ENCODE data around the gene OPA1.
A peak's percentile ranks its signal among the peaks of the same experiment; 100 is the strongest.
"Not testable (repeated sequence)": the region's sequence is repeated elsewhere in the genome, so short reads cannot be mapped to it uniquely, and the experiment has no call there.

Gene OPA1

DNA sequence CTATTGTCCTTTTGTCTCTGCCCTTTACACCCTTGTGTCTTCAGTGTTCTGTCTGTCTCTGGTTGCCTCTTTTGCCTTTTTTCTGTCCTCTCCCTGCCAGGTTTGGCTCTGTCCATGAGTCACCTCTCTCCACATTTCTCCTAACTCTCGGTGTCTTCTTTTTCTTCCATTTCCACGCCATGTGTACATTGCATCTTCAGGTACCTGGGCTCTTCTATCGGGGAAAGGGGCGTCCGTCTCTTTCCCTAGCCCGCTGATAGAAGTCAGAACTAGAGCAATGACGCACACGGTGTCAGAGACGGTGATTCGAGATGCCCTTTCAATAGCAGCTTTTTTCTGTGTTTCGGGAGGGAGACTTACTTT, 641 bp downstream of the OPA1 start:
- DNase-seq = peak; percentile 37

DNA sequence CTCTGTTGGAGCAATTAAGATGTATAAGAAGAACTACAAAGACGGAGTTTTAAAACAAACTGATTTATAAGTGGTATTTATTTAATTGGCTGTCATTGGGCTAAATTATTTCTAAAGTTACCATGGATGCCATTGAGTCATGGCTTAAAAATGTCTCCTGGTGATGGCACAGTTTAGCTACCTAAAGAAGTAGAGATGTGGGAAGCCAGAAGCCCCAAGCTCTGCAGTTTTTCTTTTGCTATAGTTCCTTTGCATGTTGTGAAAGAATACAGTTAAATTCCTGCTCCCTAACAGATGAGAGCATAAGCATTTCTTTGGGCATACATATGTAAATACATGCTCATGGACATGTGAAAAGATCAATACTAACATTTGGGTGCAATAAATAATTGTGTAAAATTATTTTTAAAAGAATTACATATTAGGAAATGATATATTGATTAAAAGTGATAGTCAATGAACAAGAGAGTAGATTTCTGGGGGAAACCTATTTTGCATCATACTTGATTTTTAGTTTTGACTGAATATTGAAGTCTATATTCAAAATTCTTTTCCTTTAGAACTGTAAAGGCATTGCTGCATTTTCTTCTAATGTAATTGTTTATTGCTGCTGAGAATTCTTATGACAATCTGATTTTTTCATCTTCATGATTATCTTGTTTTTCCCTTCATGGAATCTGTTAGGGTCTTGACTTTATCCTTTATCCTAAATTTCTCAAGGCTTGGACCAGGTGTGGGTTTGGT, 2.1 kb downstream of the OPA1 start:
- DNase-seq = no peak

DNA sequence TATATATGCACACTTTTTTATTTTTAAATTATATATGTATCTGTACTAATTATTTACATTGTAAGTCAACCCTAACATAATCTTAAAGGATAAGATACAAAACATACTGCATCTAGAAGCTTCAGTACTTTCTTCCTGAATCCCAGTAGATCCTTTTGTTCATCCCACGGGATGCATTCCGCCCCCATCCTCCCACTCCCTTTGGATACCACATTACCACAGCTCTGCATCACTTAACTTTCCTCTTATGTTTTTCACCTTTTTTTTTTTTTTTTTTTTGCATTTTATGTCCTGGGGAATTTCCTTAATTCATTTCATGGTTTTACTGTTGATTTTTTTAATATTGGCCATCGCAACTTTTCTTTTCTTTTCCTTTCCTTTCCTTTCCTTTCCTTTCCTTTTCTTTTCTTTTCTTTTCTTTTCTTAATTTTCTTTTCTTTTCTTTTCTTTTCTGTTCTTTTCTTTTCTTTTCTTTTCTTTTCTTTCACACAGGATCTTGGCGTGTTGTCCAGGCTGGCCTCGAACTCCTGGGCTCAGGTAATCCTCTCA, 3.0 kb downstream of the OPA1 start:
- no peak for DNase-seq

DNA sequence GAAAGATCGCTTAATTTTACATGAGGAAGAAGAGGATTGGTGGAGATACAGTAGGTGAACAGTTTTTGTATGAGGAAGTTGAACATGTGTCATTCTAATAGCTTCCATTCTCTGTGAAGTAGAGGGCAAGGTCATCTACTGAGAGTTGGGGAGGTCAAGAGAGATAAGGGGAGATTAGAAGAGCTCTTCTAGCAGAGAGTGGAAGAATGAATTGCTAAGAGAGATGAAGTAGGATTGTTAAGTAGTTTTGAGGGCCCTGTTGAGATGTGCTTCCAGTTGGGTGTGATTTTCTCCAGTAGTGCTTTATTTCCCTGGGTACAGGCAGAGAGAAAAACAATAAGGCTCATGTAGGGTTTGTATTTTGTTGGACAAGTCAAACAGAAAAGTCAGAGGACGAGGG, 5.2 kb downstream of the OPA1 start:
- no peak for DNase-seq

DNA sequence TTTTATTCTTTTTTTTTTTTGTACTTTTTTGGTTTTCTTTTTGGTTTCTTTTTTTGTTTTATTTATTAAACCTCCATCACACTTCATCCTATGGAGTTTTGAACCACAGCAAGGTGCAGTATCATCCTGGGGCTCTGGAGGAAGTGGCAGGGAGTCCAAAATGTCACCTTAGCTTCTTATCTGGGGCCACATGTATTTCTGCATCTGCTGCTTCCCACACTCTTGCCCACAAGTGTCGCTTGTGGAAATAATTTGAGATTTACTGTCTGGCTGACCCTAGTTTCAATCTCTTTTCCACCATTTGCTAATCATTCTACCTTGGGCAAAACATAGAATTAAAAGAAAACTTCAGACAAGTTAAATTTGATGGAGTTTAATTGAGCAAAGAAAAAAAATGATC, 6.4 kb downstream of the OPA1 start:
- DNase-seq = no peak

DNA sequence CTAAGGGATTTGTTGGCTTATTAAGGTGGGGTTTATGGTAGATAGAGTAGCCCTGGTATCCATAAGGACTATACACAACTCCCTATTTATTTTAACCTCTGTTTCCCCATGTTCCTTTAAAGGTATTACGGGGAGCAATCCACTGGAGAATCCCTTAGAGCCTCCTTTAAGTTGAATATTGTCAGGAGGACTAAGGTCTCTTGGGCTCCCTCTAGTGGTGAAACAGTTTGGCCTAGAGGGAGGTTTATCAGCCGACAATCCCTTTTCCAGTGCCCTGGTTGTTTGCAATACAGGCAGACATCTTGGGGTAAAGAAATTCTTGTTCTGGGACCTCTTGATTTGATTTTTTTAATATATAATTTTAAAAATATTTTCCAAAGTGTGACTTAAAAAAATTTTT, 12.9 kb downstream of the OPA1 start:
- peak; percentile 73 for DNase-seq

DNA sequence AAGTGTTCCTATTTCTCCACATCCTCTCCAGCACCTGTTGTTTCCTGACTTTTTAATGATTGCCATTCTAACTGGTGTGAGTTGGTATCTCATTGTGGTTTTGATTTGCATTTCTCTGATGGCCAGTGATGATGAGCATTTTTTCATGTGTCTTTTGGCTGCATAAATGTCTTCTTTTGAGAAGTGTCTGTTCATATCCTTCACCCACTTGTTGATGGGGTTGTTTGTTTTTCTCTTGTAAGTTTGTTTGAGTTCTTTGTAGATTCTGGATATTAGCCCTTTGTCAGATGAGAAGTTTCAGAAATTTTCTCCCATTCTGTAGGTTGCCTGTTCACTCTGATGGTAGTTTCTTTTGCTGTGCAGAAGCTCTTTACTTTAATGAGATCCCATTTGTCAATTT, 13.9 kb downstream of the OPA1 start:
- DNase-seq = not testable (repeated sequence)

DNA sequence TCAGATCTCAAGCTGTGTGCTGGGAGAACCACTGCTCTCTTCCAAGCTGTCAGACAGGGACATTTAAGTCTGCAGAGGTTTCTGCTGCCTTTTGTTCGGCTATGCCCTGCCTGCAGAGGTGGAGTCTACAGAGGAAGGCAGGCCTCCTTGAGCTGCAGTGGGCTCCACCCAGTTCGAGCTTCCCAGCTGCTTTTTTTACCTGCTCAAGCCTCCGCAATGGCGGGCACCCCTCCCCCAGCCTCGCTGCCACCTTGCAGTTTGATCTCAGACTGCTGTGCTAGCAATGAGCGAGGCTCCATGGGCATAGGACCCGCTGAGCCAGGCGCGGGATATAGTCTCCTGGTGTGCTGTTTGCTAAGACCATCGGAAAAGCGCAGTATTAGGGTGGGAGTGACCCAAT, 17.5 kb downstream of the OPA1 start:
- DNase-seq = not testable (repeated sequence)

DNA sequence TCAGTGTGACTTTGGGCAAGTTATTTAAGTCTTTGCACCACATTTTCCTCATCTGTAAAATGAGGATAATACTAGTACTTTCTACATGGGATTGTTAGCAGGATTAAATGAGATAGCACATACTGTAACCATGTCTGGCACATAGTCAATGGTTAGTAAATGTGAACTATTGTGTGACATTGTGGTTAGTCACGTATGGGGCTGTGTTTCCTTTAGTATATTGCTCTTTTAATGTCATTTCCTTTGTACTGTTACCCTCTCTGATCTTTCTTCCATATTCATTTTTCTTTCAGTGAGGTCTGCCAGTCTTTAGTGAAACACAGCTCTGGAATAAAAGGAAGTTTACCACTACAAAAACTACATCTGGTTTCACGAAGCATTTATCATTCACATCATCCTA, 21.4 kb downstream of the OPA1 start:
- no peak for DNase-seq

DNA sequence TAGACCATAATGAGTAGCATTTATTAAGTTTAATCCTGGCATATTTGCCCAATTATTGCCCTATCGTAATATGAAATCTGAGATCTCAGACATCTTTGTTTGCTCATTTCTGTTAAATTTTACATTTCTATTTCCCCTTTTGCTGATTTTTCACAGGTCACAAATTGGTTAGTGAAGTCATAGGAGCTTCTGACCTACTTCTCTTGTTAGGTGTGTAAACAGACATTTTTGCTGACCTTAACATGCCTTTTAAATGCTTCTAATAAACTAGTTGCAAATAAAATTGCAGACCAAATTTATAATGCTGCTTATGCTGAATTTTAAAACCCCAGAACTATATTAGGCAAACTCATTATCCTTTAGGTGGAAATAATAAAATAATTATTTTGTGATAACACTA, 24.6 kb downstream of the OPA1 start:
- DNase-seq = no peak

DNA sequence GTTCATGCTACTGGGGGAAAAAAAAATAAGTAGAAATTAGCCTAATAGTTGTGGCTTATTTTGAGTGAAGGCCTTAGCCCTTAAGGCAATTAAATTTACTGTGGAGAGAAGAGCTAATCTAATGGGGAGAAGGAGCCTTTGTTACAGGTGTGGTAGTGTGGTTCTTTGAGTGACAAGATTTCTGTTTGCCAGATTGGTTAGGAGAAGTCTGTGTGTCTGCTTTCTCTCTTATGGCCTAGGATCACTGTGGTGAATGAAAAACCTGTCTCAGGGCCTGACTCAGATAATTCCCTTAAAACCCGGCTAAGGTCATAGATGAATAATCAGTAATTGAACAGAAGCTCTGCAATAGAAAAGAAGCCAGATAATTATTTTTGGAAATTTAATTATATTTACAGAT, 27.0 kb downstream of the OPA1 start:
- DNase-seq = no peak

DNA sequence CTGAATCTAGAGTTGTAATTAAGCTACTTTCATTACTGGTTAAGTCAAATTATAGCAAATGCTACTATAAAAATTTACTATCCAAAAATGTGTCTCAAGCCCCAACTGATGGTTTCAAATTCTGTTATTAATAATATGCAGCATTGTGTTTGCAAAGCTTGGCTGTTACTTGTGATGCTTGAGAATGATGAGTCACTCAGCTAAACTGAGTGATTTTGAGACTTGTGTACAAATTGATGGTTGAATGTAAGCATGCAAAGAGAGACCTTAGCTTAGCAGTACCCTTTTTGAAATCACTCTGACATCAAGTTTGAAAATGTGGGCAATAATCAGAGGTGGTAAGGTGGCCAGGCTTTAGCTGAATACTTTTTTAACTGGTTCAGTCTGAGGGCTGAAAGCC, 27.6 kb downstream of the OPA1 start:
- no peak for DNase-seq

DNA sequence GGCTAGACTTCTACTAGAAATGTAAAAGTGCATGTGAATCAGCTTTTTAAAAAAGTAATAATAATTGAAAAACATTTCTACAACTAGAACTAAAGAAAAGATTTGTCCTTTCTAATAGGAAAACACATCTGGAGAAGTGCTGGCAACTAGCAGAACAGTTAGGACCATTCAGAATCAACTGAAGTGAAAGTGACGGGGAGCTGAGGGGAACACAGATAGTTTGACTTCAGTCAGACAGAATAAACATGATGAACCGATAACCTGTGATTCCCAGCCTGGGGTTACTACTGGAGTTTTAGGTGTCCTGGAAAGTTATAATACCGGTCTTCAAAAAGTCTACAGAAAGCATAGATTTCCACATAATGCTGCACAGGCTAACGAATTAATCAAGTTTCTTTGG, 28.1 kb downstream of the OPA1 start:
- DNase-seq = no peak

DNA sequence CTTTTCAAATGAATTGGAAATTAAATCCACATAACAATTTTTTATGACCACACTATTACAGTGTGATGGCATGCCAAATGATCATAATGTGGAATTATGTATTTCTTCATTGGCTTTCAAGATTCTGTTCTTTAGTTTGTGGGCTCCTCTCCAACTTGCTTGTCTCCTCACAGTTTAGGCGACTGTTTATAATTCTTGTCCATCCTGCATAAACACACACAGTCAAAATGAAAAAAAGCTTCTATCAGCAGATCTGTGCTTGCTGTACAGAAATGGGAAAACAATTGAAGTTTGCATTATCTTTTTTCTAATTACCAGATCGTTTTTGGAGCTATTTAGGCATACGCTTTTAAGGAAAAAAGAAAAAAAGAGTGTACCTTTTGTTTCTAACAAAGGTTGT, 37.0 kb downstream of the OPA1 start:
- DNase-seq = no peak

DNA sequence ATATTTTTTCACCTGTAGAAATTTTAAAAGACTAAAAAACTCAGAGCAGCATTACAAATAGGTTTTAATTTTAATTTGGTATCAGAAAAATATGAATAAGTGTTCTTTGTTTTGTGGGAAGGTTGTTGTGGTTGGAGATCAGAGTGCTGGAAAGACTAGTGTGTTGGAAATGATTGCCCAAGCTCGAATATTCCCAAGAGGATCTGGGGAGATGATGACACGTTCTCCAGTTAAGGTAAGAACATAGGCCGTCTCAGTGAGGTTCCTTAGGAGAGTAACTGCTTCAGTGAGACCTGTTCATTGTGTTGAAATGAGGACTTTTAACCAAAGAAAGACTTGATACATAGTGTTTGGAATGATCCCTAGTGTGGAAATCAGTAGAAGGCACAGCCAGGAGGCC, 44.8 kb downstream of the OPA1 start:
- DNase-seq = no peak

DNA sequence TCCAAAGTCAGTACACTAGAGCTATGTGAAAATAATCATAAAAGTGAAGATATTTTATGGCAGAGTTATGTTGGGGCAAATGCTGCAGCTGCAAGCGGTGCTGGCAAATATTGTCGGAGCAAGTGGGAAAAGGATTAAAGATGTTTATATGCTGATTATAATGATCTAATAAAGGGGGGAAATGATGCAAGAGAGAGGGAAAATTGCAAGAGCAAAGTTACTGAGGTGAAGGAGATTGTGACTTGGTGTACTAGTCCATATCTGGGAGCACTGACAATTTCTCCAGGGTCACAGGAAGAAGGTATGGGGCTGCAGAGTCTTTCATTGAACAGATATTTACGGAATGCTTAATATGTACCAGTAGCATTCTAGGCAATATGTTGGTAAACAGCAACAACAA, 45.8 kb downstream of the OPA1 start:
- no peak for DNase-seq

DNA sequence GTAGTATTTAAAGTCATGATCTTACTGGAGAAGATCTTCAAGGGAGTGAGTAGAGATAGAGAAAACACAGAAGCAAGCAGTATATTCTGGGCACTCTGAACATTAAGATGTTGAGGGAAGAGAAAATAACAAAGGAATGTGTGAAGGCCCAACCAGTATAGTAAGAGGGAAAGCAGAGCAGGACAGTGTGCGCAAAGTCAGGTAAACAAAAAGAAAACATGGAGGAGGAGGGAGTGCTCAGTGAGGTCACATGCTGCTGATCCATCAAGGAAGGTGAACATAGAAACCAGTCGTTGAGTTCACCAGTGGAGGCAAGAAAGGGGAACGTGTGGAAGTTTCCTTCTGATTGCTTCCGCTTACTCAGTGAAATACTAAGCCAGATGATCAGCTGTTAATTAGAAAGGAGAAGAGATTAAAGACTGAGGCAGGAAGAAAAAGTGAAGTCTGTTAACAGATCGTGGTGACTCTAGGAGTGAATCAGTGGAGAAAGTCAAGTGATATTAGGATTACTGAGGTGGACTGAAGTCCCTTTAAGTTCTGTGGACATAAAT, 47.2 kb downstream of the OPA1 start:
- no peak for DNase-seq

DNA sequence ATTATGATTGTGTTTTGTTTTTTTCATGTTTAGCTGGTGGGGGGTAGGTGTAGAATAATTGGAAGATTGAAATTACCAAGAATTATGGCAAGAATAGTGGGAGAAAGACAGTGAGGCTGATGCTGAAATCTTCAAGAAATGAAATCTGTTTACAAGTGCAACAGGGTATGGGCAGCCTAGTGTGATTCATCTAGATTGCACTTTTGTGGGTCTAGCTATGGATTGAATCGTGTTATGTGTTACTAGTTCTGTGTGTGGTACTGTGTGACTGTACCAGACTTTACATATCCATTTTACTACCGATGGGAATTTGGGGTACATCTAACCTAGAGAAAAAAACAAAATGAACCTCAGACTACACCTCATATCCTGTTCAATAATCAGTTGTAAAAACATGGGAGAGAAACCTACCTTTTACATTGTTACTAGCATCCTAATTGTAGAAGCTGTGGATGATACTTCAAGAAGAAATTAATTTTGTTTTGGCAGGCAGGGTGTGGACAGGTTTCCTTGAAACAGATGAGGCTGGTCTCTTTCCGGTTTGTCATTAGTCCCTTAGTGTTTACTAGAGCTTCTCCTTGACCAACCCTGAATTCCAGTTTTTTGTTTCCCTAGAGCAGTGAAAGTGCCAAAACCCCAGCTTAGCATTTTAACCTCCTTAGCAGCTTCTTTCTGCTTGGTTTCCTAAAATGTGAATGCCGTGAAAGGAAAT, 47.9 kb downstream of the OPA1 start:
- DNase-seq = no peak

DNA sequence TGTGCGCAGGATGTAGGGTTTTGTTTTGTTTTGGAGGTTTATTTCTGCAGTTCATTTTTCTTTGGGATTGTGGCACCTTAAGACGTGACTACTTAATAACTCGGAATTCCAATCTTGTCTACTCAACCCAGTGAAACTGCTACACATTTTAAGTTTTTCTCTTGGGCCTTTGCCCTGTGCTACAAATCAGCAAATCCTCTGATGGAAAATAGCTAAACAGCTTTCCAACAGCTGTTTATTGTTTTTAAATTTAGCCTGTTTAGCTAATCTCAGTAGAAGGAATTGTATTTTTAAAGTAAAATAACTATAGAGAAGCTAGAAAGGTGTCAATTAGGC, 48.4 kb downstream of the OPA1 start:
- DNase-seq = no peak

DNA sequence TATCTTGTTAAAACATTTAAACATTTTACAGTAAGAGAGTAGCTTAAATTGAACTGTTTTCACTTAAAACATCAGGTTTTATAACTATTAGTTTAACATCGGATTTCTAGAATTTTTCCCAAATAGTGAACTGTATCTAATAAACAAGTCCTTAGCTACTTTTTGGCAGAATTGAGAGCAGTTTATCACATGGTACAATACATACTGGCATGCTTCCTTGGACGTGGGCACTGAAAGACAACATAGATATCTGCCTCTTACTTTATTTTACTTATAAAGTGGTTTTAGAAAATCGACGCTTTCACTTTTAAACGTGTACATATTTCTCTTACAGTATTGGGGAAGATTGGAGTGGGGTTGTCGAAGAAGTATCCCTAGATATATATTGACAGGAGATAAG, 52.8 kb downstream of the OPA1 start:
- DNase-seq = no peak

DNA sequence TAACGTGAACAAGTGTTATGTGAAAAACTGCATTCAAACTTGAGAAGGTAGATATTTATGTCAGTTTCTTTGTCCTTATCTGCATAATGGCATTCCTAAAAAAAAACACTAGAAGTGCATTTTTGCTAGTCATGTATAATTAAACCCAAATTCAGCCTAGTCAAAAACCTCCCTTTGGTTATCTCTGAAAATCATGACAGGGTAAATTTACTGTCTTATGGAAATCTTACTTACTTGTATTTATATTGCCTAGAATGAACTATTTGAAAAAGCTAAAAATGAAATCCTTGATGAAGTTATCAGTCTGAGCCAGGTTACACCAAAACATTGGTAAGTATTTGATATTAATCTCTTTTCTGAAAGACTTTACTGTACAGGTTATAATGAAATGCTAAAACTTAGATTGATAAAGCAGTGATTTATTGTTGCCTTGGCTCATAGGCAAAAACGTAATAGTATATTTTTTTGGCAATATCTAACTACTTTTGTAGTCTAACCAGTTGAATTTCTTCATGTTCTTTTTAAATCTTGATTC, 55.6 kb downstream of the OPA1 start:
- DNase-seq = no peak

DNA sequence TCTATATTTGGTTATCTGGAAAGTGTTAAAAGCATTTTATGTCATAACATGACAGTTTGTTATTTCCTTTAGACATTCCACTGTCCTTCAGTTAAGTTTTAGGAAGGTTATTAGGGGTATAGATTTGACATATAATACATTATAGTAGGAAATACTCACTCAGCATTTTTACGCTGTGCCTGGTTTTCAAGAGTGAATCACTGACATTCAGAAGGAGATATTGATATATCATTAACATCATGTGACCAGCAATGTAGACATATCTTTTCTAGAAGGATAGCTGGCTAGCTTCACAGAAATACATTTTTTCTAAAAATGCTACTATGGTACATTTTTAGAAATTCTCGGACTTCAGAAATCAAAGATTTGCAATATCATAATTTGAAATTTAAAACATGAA, 57.6 kb downstream of the OPA1 start:
- DNase-seq = no peak

DNA sequence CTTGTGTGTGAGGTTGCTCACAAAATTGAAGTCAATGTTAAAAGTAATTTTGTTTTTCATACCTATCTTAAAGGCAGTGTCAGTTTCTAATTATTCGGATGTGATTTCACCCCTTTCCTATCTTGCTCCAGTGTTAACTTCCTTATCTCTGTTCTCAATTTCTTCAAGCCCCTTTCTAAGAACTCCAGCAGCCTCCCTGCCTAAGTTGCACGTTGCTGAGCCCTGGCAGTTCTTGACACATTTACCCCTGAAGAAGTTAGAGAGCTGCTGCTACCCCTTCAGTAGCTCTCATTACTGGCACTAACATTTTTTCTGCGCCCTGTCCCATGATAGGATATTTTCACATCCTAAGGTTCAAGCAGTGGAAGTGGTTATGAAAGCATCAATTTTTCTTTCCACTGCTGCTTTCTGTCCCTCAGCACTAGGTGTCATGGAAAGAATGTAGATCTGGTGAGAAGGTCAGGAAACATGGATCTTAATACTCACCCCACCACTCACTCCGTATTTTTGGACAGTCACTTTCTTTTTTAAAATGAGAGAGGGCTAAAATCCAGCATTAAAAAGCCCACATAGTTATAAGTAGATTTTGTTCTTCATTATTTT, 62.9 kb downstream of the OPA1 start:
- no peak for DNase-seq

DNA sequence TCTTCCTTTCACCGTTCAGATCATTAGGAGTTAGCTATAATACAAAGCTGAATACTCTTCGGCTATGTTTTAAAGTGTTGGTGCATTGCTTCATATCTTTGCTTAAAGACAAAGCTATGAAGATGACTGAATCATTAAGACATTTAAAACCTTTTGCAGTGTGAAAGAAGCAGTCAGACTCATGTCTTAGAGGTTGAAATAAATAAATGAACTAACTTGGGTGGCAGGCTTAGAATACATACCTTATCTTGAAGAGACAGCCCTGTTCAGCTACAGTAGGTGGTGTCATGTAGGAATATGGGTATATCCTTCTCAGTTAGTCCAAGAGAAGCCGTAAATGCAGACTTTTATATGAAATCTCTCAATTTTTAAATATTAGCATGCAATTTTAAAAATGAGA, 63.4 kb downstream of the OPA1 start:
- no peak for DNase-seq
